ENCODE data around the gene PCYOX1L. TPM values are rescaled to one million over a fixed set of nuclear protein-coding genes. Genes with fewer than 3 reads are reported as not detected.

Gene PCYOX1L
- total RNA-seq, 1 experiment from 2014 or later, result 29.9 TPM

GRCh38 chr5:149380466-149381121 is 22.7 kb downstream of the PCYOX1L start:
- no peak for DNase-seq
- intact Hi-C loops (cut with micrococcal nuclease; ENCODE audit: unreplicated experiment), result loop anchor here (2.0 kb wide), 1 partner anchor 238 kb away; no protein-coding TSS in a partner anchor
- BruUV-seq (replicated peaks), result no TSS peak
- no peak overlapping the region for H3K4me3 Mint-ChIP-seq (ENCODE audit: low read depth, unreplicated experiment)
- TF ChIP-seq CTCF (IDR thresholded peaks at IDR 0.05; ENCODE audit: unreplicated experiment), result no peak
- H3K27ac Mint-ChIP-seq (ENCODE audit: unreplicated experiment), result no peak overlapping the region
- H3K9me3 Mint-ChIP-seq (ENCODE audit: low read depth, unreplicated experiment), result no peaks in the 10 kb centered on the region
- H3K27me3 Mint-ChIP-seq (ENCODE audit: unreplicated experiment), result peaks cover 39% of the 10 kb centered on the region
- no peaks in the 10 kb centered on the region for H3K4me1 Mint-ChIP-seq (ENCODE audit: low read depth, unreplicated experiment)
- CTCF ChIA-PET, result interaction anchor here (1.0 to 2.0 kb wide), 4 partner anchors 25 to 184 kb away, joined by 3 to 7 read pairs (median 4); no protein-coding TSS in a partner anchor
- H3K36me3 Mint-ChIP-seq (ENCODE audit: insufficient read depth, unreplicated experiment), result no peaks in the 10 kb centered on the region

GRCh38 chr5:149381261-149381985 is 23.6 kb downstream of the PCYOX1L start:
- H3K27ac Mint-ChIP-seq (ENCODE audit: unreplicated experiment), result no peak overlapping the region
- no TSS peak for BruUV-seq (replicated peaks)
- DNase-seq, result no peak
- H3K4me3 Mint-ChIP-seq (ENCODE audit: low read depth, unreplicated experiment), result no peak overlapping the region
- intact Hi-C loops (cut with micrococcal nuclease; ENCODE audit: unreplicated experiment), result loop anchor here (2.0 kb wide), 1 partner anchor 237 kb away; no protein-coding TSS in a partner anchor
- no peak for TF ChIP-seq CTCF (IDR thresholded peaks at IDR 0.05; ENCODE audit: unreplicated experiment)
- peaks cover 39% of the 10 kb centered on the region for H3K27me3 Mint-ChIP-seq (ENCODE audit: unreplicated experiment)
- H3K36me3 Mint-ChIP-seq (ENCODE audit: insufficient read depth, unreplicated experiment), result no peaks in the 10 kb centered on the region
- H3K9me3 Mint-ChIP-seq (ENCODE audit: low read depth, unreplicated experiment), result no peaks in the 10 kb centered on the region
- no peaks in the 10 kb centered on the region for H3K4me1 Mint-ChIP-seq (ENCODE audit: low read depth, unreplicated experiment)
- CTCF ChIA-PET, result interaction anchor here (0.6 to 2.0 kb wide), 6 partner anchors 53 to 183 kb away, joined by 3 to 9 read pairs (median 4); no protein-coding TSS in a partner anchor

- peak; percentile 93 for TF ChIP-seq CTCF (IDR thresholded peaks at IDR 0.05; ENCODE audit: unreplicated experiment)
- no peaks in the 10 kb centered on the region for H3K36me3 Mint-ChIP-seq (ENCODE audit: insufficient read depth, unreplicated experiment)
- no peaks in the 10 kb centered on the region for H3K9me3 Mint-ChIP-seq (ENCODE audit: low read depth, unreplicated experiment)
- intact Hi-C loops (cut with micrococcal nuclease; ENCODE audit: unreplicated experiment), result loop anchor here (1.0 to 2.0 kb wide), 3 partner anchors 52 to 237 kb away; no protein-coding TSS in a partner anchor
- no TSS peak for BruUV-seq (replicated peaks)
- H3K27ac Mint-ChIP-seq (ENCODE audit: unreplicated experiment), result no peak overlapping the region
- CTCF ChIA-PET, result interaction anchor here (0.6 to 2.0 kb wide), 7 partner anchors 52 to 183 kb away, joined by 3 to 9 read pairs (median 4); no protein-coding TSS in a partner anchor
- no peak overlapping the region for H3K4me3 Mint-ChIP-seq (ENCODE audit: low read depth, unreplicated experiment)
- H3K4me1 Mint-ChIP-seq (ENCODE audit: low read depth, unreplicated experiment), result no peaks in the 10 kb centered on the region
- H3K27me3 Mint-ChIP-seq (ENCODE audit: unreplicated experiment), result peaks cover 39% of the 10 kb centered on the region
- peak; percentile 88 for DNase-seq
Measured at GRCh38 chr5:149381986-149382338, 24.1 kb downstream of the PCYOX1L start.

GRCh38 chr5:149382517-149383220 is 24.8 kb downstream of the PCYOX1L start:
- peaks cover 33% of the 10 kb centered on the region for H3K27me3 Mint-ChIP-seq (ENCODE audit: unreplicated experiment)
- CTCF ChIA-PET, result interaction anchor here (0.7 to 2.0 kb wide), 3 partner anchors 51 to 180 kb away, joined by 3 to 9 read pairs (median 7); no protein-coding TSS in a partner anchor
- BruUV-seq (replicated peaks), result no TSS peak
- no peak overlapping the region for H3K4me3 Mint-ChIP-seq (ENCODE audit: low read depth, unreplicated experiment)
- intact Hi-C loops (cut with micrococcal nuclease; ENCODE audit: unreplicated experiment), result loop anchor here (1.0 kb wide), 2 partner anchors 52 to 182 kb away; no protein-coding TSS in a partner anchor
- no peak for TF ChIP-seq CTCF (IDR thresholded peaks at IDR 0.05; ENCODE audit: unreplicated experiment)
- no peaks in the 10 kb centered on the region for H3K36me3 Mint-ChIP-seq (ENCODE audit: insufficient read depth, unreplicated experiment)
- no peak overlapping the region for H3K27ac Mint-ChIP-seq (ENCODE audit: unreplicated experiment)
- no peaks in the 10 kb centered on the region for H3K4me1 Mint-ChIP-seq (ENCODE audit: low read depth, unreplicated experiment)
- no peaks in the 10 kb centered on the region for H3K9me3 Mint-ChIP-seq (ENCODE audit: low read depth, unreplicated experiment)
- no peak for DNase-seq

Measured in Calu3 (cell line).